Kidney glomerular epithelial cell (primary cell): ENCODE data around the gene KIF13A.
A peak's percentile ranks its signal among the peaks of the same experiment; 100 is the strongest.
"Not testable (repeated sequence)": the region's sequence is repeated elsewhere in the genome, so short reads cannot be mapped to it uniquely, and the experiment has no call there.

Source experiments
- DNase-seq: peaks from one replicate; lab custom pipeline; 2025; lab: John Stamatoyannopoulos, UW

KIF13A gene

DNA sequence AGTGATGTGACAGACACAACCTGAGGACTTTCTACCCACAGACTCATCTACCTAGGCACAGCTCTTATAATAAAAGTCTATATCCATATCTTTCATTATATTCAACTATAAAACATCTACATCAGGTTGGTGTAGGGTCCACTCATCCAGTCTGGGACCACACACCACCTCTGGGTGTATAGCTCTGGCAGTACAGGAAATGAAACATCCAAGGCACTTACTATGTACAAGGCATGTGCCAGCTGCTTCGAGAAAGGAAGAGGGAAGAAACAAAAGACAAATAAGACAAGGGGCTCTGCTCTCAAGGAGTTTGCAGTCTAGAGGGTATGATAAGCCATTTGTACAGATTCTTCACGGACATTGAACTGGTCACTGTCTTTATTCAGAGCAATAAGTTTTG, 18.6 kb downstream of the KIF13A start:
- no peak for DNase-seq

DNA sequence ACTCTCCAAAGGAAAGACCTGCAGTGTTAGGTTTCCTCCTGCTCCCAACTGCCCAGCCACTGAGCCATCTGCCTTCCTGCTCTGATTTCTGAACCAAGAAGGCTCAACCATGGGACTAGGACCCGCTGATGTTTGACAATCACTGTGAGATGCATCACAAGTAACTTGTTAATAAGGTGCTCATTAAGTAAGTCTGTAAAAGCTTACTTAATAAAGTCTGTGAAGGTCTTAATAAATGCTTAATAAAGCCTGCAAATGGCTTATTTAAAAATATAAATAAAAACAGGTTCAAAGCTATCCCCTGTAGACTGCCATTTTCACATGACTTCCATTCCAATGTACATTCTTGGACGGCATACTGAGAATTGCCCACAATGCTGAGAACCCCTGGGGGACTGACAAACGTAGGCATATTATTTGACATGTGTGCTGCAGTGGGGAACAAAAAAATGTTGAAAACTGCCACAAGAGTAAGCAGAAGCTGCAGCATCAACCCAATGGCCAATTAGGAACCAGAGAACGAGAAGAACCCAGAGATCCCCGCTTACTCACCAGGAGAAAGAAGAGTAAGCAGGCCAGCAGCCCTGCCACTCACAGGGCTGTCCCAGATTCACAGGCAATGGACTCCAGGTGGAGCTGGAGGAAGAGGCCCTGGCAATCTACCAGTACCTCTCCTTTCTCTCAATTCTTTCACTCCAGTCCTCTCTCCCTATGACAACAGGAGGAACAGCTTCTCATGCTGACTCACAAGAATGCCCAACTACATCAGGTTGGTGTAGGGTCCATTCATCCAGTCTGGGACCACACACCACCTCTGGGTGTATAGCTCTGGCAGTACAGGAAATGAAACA, 19.5 kb downstream of the KIF13A start:
- no peak for DNase-seq

DNA sequence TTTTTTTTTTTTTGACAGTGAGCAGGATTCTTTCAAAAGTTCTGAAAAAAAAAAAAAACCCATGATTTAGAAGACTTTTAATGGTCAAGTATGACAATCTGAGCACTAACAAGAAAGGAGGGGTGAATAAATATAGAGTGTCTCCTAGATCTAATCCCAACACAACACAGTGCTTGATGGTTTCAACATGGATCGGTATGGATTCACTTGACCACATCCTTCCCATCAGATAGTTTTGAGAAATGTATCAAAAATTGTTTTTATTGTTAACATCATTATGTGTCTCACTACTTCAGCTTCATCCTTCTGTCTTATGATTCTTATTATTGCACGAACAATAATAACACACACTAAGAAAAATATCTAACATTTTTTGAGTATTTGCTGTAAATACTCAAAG, 21.0 kb downstream of the KIF13A start:
- DNase-seq = no peak

DNA sequence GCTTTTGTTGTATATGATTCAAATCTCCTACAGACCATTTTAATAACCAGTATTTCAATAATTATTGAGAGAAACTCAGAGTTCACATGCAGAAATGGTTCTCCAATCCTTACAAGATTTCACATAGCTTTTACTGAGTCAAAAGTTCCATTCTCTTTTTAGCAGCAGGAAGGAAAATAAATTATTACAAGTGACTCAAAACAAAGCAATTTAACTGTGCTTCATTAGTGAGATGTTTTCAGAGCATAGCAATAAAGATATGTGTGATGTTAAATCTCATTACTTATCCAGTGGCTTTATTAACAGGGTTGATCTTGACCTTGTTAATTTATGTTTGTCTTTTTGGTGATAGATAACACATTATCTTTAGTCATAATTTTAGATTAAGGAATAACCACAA, 22.0 kb downstream of the KIF13A start:
- DNase-seq = peak; percentile 50

DNA sequence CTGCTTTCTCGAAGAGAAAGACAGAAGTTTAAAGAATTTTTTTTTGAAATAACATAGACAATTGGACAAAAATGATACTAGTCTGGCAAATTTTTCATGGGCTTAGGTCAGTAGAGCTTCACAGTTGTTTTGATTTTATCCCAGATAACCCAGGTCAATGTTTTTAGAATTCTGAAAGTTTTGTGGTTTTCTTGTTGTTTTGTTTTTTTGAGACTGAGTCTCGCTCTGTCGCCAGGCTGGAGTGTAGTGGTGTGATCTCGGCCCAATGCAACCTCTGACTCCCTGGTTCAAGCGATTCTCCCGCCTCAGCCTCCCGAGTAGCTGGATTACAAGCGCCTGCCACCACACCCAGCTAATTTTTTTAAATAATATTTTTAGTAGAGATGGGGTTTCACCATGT, 22.8 kb downstream of the KIF13A start:
- no peak for DNase-seq

DNA sequence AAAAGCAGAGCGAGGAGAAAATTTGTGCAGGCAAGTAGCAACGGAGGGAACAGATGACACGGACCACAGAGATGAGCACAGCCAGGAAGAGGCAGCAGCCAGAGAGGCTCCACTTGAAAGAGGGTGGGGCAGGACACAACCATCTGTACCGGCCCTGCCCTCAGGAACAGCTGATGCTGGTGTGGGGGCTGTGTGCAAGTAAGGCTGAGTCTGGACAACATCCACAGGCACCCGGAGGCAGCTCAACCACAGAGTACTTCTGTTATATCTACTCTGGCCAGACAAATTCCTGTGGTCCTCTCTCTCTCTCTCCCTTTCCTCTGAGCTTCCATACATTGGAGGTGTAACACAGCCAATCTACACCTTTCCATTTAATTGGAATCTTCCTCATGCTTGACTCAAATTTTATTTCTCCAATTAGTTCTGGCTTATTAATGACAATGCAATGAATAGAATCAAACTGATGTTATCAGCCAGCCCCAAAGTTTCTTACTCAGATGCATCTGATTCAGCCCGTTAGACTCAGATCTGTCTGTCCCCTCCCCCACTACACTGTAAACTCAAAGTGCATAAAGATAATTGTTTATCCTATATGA, 24.9 kb downstream of the KIF13A start:
- peak; percentile 33 for DNase-seq

DNA sequence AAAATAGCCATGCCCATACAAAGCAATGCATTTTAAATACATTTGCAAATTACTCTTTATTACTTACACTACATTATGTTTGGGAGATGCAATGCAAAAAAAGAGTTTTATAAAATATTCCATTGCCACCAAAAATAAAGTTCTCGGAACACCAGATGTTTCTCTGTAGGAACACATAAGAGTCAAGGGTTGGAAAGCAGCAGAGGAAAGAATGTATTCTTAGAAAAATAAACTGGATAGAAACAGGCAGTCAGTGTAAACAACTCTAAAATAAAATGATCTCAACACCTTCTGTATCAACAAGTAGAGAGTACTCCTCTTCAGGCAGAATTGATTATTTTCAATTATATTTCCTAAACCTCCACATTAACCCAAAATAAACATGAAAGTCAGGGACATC, 28.1 kb downstream of the KIF13A start:
- no peak for DNase-seq

DNA sequence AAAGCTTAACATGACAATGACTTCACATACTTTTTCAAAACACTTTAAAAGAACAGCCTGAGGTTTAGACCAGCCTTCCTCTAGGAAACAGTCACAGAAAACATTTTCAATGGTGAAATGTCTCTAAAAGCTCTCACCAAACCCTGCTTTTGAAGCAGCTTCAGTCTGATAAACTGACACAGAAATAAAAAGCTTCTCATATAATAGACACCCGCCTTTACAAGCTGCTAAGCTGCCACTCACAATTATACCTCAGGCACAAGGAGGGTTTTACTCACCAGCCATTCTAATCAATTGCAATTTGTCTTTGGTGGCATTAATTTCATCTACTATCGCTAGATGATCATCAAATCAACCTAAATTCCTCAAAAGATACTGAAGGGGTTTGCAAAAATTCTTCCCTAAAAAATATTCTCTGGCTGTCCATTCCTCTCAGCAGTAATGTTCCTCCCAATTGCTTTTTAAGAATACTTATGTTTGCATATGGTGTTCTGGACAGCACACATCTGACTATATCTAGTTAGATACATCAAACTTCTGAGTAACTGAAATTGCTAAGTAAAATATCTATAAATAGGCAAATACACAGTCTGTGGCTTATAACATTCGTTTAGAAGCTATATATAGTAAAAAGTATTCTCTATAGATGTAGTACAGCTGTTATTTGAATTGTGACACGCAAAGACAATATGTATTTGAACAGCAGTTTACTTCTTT, 29.4 kb downstream of the KIF13A start:
- no peak for DNase-seq

DNA sequence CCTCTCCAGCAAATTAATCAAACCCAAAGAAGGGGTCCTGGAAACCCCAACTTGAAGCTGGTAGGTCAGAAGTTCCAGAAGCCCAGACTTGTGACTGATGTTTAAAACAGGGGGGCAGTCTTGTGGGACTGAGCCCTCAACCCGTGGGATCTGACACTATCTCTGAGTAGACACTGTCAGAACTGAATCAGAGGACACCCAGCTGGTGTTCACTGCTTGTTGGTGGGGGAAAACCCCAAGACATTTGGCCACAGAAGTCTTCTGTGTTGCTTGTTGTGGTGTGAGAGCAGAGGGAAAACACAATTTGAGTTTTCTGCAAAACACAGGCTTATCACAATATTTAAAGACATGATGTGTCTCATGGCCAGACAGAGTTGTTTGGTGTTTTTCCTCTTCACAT, 29.9 kb downstream of the KIF13A start:
- no peak for DNase-seq

DNA sequence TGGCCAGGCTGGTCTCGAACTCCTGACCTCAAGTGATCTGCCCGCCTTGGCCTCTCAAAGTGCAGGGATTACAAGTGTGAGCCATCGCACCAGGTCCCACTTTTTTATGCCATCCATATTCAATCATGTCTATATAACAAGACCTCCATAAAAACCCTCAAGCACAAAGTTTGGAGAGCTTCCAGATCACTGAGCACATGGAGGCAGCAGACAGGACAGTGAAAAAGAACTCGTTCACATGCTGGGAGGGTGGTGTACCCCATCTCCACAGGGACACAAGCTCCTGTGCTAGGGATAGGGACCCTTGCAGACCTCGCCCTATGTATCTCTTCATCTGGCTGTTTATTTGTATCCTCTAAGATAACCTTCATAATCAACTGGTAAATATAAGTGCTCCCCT, 30.3 kb downstream of the KIF13A start:
- DNase-seq = no peak

DNA sequence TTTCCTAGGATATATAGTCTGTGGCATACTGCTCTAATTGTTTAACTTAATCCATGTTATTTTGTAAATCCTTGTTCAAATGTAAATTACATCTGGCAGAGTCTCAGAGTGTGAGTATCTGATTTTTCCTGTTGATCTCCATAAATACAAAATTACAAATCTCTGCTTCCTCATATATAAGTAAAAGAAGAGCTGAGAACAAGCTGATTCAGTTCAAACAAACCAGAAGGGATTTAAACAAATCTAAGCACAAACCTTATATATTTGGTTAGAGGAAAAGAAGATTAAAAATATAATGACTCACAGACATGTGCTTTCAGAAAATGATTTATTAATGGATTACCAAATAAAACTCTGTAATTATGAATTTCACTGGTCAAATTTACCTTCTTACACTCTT, 37.3 kb downstream of the KIF13A start:
- DNase-seq = no peak

DNA sequence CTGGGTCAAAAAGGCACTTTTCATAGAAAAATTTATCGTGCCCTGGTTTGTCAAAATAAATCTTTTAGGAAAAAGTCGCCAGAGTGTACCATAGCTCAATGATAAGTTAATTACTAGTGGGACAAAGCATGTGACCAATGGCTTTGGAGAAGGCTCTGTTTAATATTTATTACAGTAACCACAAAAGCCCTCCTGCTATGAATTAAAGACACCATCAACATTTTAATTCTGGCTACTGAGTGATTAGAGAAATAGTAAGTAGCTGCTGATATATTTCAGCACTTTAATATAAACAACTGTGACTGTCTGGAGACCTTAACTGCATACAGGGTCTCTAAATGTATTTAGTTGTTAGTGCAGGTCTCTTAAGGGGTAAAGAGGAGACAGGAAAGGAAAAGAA, 38.3 kb downstream of the KIF13A start:
- DNase-seq = no peak

DNA sequence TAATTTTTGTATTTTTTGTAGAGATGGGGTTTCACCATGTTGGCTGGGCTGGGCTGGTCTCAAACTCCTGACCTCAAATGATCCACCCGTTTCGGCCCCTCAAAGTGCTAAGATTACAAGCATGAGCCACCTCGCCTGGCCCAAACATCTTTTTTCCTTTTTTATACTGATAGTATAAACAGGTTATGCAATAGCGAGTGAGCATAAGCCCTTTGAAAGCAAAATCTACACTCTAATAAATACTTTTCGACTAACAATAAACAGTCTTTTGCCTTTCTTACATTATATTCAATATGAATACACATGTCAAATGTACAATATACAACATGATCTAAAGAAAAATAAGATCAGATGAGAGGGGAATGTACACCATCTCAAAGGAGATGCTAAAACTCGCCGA, 38.7 kb downstream of the KIF13A start:
- no peak for DNase-seq

DNA sequence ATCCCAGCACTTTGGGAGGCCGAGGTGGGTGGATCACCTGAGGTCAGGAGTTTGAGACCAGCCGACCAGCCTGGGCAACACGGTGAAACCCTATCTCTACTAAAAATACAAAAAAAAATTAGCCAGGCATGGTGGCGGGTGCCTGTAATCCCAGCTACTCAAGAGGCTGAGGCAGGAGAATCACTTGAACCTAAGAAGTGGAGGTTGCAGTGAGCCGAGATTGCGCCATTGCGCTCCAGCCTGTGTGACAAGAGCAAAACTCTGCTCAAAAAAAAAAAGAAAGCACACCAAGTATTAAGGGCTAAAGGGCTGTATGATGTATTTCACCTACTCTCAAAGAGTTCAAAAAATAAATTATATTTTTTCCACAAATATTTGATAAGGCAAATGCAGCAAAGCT, 39.9 kb downstream of the KIF13A start:
- not testable (repeated sequence) for DNase-seq

DNA sequence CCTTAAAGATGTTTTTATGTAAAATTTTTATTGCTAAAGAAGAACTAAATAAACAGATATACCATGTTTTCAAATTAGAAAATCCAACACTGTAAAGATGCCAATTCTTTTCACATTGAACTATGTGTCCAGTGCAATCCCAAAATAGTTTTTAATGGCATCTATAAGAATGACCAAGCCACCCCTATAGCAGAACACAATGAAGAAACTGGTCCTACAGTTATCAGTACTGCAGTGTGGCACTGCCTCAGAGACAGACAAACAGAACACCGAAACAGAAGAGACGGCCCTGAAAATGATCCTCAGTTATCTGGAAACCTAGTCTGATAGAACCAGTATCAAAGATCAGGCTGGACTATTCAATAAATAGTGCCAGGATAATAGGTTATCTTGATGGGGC, 41.9 kb downstream of the KIF13A start:
- no peak for DNase-seq

DNA sequence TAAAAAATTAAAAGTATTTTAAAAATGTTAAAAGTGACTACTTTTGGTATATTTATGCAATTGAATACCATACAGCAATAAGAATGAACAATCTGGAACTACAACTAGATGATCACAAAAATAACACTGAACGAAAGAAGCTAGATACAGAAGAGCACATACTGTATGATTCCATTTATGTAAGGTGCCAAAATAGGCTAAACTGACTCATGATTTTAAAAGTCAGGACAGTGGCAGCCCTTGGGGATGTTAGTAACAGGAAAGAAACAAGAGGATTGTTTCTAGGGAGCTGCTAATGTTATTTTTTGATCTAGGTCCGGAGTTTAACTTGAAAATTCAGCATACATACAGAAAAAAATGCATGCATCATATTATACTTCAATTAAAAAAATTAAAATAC, 42.3 kb downstream of the KIF13A start:
- no peak for DNase-seq

DNA sequence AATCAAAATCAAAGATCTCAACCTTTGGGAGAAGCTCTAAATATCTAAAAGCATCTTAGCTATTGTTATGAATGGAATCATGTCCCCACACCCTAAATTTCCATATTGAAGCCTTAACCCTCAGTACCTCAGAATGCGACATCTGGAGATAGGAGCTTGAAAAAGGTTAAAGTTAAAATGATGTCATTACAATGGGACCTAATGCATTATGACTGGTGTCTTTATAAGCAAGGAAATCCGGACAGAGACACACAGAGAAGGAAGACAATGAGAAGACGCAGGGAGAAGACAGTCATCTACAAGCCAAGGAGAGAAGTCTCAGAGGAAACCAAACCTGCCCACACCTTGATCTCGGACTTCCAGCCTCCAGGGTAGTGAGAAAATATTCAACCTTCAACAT, 46.1 kb downstream of the KIF13A start:
- no peak for DNase-seq

DNA sequence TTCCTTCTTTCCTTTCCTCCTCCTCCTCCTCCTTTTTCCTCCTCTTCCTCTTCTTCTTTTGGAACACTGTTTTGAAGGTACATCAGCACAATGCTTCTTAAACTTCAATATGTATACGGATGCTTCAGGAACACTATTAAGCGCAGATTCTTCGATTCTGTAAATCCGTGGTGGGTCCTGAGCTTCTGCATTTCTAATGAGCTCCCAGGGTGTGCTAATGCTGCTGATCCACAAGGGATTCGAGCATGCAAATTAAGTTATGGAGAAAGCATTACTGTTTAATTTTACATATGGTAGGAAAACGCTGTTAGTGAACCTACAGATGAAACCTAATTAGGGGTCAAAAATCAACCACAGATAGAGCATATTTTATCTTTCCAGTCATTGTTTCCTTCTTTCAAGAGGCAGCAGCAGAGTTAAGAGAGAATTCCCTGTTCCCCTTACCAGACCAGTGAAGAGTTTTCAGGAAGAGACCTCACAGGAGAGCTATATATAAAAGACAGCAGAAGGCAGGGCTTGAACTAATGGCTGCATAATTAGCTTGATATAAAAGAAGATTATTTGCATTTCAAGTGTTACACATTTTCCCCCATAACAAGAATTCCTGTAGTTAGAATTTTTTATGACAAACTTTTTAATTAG, 47.2 kb downstream of the KIF13A start:
- no peak for DNase-seq

DNA sequence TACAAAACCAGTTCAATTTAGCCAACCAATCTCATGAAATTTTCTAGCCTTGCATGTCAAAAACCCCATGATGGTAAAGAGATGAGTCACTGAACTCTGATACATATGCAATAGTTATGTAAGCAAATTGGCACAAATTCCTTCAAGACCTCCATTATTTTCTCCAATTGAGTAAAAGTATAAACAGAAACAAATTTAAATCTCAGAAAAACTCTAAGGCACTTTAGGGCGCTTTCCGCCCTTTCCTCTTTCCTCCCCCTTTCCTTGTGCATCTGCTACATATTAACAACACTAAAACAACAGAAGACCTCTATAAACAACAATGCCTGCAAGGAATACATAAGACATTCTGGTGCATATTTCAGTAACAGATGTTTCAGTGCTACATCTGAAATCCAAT, 48.5 kb downstream of the KIF13A start:
- DNase-seq = no peak

DNA sequence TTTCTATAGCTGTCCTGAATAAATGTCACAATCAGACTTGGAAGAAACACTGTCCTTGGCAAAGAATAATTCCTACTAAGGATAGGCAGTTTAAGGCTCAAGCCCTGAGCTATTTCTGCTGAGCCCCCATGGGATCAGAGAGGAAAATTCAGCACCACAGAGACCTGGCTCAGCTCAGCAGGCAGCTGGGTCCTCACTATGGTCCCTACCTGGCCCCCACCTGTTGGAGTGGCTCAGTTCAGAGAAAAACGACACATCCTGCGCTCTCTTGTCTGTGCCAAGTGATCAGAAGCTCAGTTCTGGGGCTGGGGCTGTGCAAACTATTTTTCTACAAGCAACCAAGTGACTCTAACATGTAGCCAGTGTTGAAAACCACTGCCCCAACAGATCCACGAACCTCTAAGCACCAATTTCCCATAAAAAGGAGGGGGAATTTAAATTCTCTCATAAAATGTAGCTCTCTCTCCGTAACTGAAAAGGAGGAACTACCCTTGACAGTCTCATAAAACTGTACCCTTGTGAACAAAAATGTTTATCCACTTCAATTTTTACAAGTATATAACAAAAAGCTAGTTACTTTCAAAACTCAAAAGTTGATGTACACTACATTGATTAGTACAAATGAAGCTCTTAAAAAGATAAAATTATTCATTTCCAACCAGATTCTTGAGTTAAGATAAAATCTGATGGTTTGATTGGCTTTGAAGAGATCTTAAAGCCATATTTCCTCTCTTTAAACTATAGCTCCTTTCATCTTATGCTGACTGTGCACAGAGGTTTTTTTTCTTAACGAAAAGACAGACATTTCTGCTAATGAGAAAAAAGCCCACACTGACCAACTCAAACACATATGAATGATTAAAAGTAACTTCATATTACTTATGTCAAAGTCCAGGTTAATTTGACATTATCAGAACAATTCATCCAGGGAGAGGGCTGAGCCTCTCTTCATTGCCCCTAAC, 52.0 kb downstream of the KIF13A start:
- DNase-seq = no peak

DNA sequence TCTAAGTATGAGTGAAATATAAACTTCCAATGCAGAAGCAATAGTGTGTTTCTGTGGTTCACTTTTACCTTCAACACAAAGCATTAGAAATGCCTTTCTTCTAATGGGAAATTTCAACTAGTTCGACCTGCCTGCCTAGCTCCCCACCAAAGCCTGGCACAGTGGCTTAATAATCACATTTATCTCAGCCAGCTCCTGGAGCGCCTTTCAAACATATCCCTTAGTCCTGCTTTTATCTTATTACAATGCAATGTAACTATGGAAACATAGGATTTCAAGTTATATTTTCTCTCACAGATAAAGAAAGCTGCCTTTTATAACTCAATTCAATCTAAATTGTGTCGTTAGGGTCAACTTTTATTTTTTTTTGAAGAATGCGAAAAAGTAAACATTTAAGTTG, 53.7 kb downstream of the KIF13A start:
- DNase-seq = no peak
